KOPT-K1 (cell line): ENCODE data around the gene MAGEA11.
"Not testable (repeated sequence)": the region's sequence is repeated elsewhere in the genome, so short reads cannot be mapped to it uniquely, and the experiment has no call there.

Experiments used
- H3K27ac ChIP-seq: fragments of 200-600 bp; sonication (generic); 2 replicates; pipeline ENCODE4 v1.5.1; 2016; ENCODE audit warnings: antibody characterized with exemption, mild to moderate bottlenecking, low read depth, low read length; ENCODE audit not compliant: poor library complexity, severe bottlenecking
- H3K36me3 ChIP-seq: fragments of 200-600 bp; sonication (generic); 2 replicates; pipeline ENCODE4 v1.5.1; 2017; ENCODE audit warnings: antibody characterized with exemption, mild to moderate bottlenecking, low read length, moderate library complexity; ENCODE audit not compliant: insufficient read depth
- H3K9me3 ChIP-seq: fragments of 200-600 bp; sonication (generic); 2 replicates; pipeline ENCODE4 v1.5.1; 2017; ENCODE audit warnings: antibody characterized with exemption, low read length, mild to moderate bottlenecking; ENCODE audit not compliant: insufficient read depth, poor library complexity, severe bottlenecking

Gene MAGEA11

GRCh38 chrX:149707147-149707901, 4.5 kb upstream of the MAGEA11 start:
- H3K27ac ChIP-seq = no peak overlapping the region
- no peaks in the 10 kb centered on the region for H3K9me3 ChIP-seq
- H3K36me3 ChIP-seq = no peaks in the 10 kb centered on the region

- Histone ChIP-seq H3K9me3 (no peaks in the 10 kb centered on the region), H3K27ac (no peak overlapping the region), H3K36me3 (no peaks in the 10 kb centered on the region)
These were observed 971 bp downstream of the MAGEA11 start for GRCh38 chrX:149712831-149713230.

- Histone ChIP-seq H3K27ac (no peak overlapping the region), H3K36me3 (no peaks in the 10 kb centered on the region), H3K9me3 (no peaks in the 10 kb centered on the region)
These were observed 1.6 kb downstream of the MAGEA11 start for GRCh38 chrX:149713279-149714050.

- no peaks in the 10 kb centered on the region for H3K36me3 ChIP-seq
- H3K9me3 ChIP-seq = no peaks in the 10 kb centered on the region
- no peak overlapping the region for H3K27ac ChIP-seq
These were observed 3.6 kb downstream of the MAGEA11 start for GRCh38 chrX:149715468-149715867.

GRCh38 chrX:149716632-149717031, 4.8 kb downstream of the MAGEA11 start:
- Histone ChIP-seq H3K27ac (no peak overlapping the region), H3K9me3 (no peaks in the 10 kb centered on the region), H3K36me3 (no peaks in the 10 kb centered on the region)

- no peaks in the 10 kb centered on the region for H3K9me3 ChIP-seq
- H3K36me3 ChIP-seq = no peaks in the 10 kb centered on the region
- no peak overlapping the region for H3K27ac ChIP-seq
These were observed 5.9 kb downstream of the MAGEA11 start for GRCh38 chrX:149717803-149718202.

GRCh38 chrX:149718757-149719156, 6.9 kb downstream of the MAGEA11 start:
- no peaks in the 10 kb centered on the region for H3K9me3 ChIP-seq
- H3K27ac ChIP-seq = no peak overlapping the region
- no peaks in the 10 kb centered on the region for H3K36me3 ChIP-seq

GRCh38 chrX:149720021-149720689, 8.3 kb downstream of the MAGEA11 start:
- H3K27ac ChIP-seq = no peak overlapping the region
- no peaks in the 10 kb centered on the region for H3K9me3 ChIP-seq
- H3K36me3 ChIP-seq = no peaks in the 10 kb centered on the region

- not testable (repeated sequence) for H3K27ac ChIP-seq, H3K36me3 ChIP-seq
These were observed 9.4 kb downstream of the MAGEA11 start for GRCh38 chrX:149721241-149721640.

GRCh38 chrX:149721778-149722177, 9.9 kb downstream of the MAGEA11 start:
- no peaks in the 10 kb centered on the region for H3K36me3 ChIP-seq
- no peaks in the 10 kb centered on the region for H3K9me3 ChIP-seq
- no peak overlapping the region for H3K27ac ChIP-seq

More at GRCh38 chrX:149721241-149721640, 9.4 kb downstream of the MAGEA11 start:
- H3K9me3 ChIP-seq = not testable (repeated sequence)

- not testable (repeated sequence) for H3K36me3 ChIP-seq, H3K9me3 ChIP-seq, H3K27ac ChIP-seq
These were observed 11.8 kb downstream of the MAGEA11 start for GRCh38 chrX:149723583-149724118.

- not testable (repeated sequence) for H3K9me3 ChIP-seq, H3K27ac ChIP-seq, H3K36me3 ChIP-seq
These were observed 15.4 kb downstream of the MAGEA11 start for GRCh38 chrX:149727308-149727707.

GRCh38 chrX:149742269-149742668, 30.4 kb downstream of the MAGEA11 start:
- not testable (repeated sequence) for H3K36me3 ChIP-seq, H3K27ac ChIP-seq

GRCh38 chrX:149746390-149747007, 34.6 kb downstream of the MAGEA11 start:
- not testable (repeated sequence) for H3K27ac ChIP-seq, H3K9me3 ChIP-seq, H3K36me3 ChIP-seq

More at GRCh38 chrX:149742269-149742668, 30.4 kb downstream of the MAGEA11 start:
- H3K9me3 ChIP-seq = not testable (repeated sequence)
